CD14-positive monocyte (primary cell): Measurements from ENCODE around the gene GRIK3. TPM values are rescaled to one million over a fixed set of nuclear protein-coding genes. Genes with fewer than 3 reads are reported as not detected.

Source experiments
- DNase-seq, 3 donors: peaks; one replicate each; pipeline ENCODE4 v3.0.0-alpha.2; 2011 to 2022
- H2AFZ ChIP-seq: 2 replicates; pipeline ENCODE4 v1.6.0; 2012; ENCODE audit warnings: mild to moderate bottlenecking, low read depth, low read length, inconsistent platforms; ENCODE audit not compliant: insufficient read depth, poor library complexity, severe bottlenecking
- H3K27ac ChIP-seq, 2 donors: 1 replicate in 1 of 2; 2 replicates in 1 of 2; pipeline ENCODE4 v1.5.1; 2012 to 2013; ENCODE audit warnings: low read length in 2 of 2, control low read depth in 1 of 2, inconsistent platforms in 1 of 2, low read depth in 1 of 2, mild to moderate bottlenecking in 1 of 2
- H3K27me3 ChIP-seq, 2 donors: one replicate each; pipeline versions ENCODE4 v1.6.0 to v1.6.1; 2011 to 2013; ENCODE audit warnings: low read length in 2 of 2; ENCODE audit not compliant: control insufficient read depth in 2 of 2, insufficient read depth in 2 of 2
- H3K36me3 ChIP-seq, 2 donors: replicated peaks in 1 of 2; 1 replicate in 1 of 2; 2 replicates in 1 of 2; pipeline versions ENCODE4 v1.5.1 to v1.6.1; 2012 to 2013; ENCODE audit warnings: low read length in 2 of 2, control low read depth in 1 of 2, inconsistent platforms in 1 of 2, mild to moderate bottlenecking in 1 of 2; ENCODE audit not compliant: insufficient read depth in 2 of 2, control insufficient read depth in 1 of 2
- H3K4me1 ChIP-seq, 2 donors: 1 replicate in 1 of 2; 2 replicates in 1 of 2; pipeline versions ENCODE4 v1.5.1 to v1.6.1; 2012 to 2013; ENCODE audit warnings: low read length in 2 of 2, control low read depth in 1 of 2, inconsistent platforms in 1 of 2, mild to moderate bottlenecking in 1 of 2, moderate library complexity in 1 of 2; ENCODE audit not compliant: insufficient read depth in 2 of 2, control insufficient read depth in 1 of 2
- H3K4me2 ChIP-seq: replicated peaks from 2 replicates; pipeline ENCODE3; 2012; ENCODE audit warnings: low read length, moderate library complexity, mild to moderate bottlenecking; ENCODE audit not compliant: poor library complexity, severe bottlenecking; ENCODE audit errors: extremely low read depth
- H3K4me3 ChIP-seq, 3 experiments: fragments of 200-600 bp in 1 of 3; sonication (generic) in 1 of 3; replicated peaks in 1 of 3; 1 replicate in 2 of 3; 2 replicates in 1 of 3; pipeline ENCODE4 v1.5.1; 2011 to 2013; ENCODE audit warnings: low read length in 3 of 3, mild to moderate bottlenecking in 3 of 3, control low read depth in 2 of 3, low read depth in 2 of 3, inconsistent platforms in 1 of 3, moderate library complexity in 1 of 3
- H3K79me2 ChIP-seq: 2 replicates; pipeline ENCODE4 v1.6.0; 2012; ENCODE audit warnings: mild to moderate bottlenecking, control low read depth, inconsistent platforms, low read length, moderate library complexity; ENCODE audit not compliant: insufficient read depth
- H3K9ac ChIP-seq: 2 replicates; pipeline ENCODE4 v1.6.0; 2017; ENCODE audit warnings: low read length, mild to moderate bottlenecking; ENCODE audit not compliant: insufficient read depth, poor library complexity, severe bottlenecking
- H3K9me3 ChIP-seq, 2 donors: replicated peaks in 1 of 2; 1 replicate in 1 of 2; 2 replicates in 1 of 2; pipeline versions ENCODE4 v1.5.1 to v1.6.1; 2012 to 2013; ENCODE audit warnings: low read length in 2 of 2, control low read depth in 1 of 2; ENCODE audit not compliant: control insufficient read depth in 1 of 2, insufficient read depth in 1 of 2
- H4K20me1 ChIP-seq: 2 replicates; pipeline ENCODE4 v1.6.0; 2012; ENCODE audit warnings: mild to moderate bottlenecking, low read length, control low read depth, moderate library complexity; ENCODE audit not compliant: insufficient read depth
- H3K27ac Mint-ChIP-seq, 7 donors: one replicate each; pipeline ENCODE4 v1.8.0; 2020; ENCODE audit warnings: mild to moderate bottlenecking in 7 of 7, mixed read lengths in 7 of 7, moderate library complexity in 6 of 7, inconsistent platforms in 2 of 7
- H3K27me3 Mint-ChIP-seq, 3 donors: one replicate each; pipeline ENCODE4 v1.8.0; 2021 to 2022; ENCODE audit warnings: low read depth in 3 of 3, mild to moderate bottlenecking in 3 of 3, mixed read lengths in 3 of 3, moderate library complexity in 3 of 3, inconsistent platforms in 1 of 3
- H3K36me3 Mint-ChIP-seq, 2 donors: one replicate each; pipeline ENCODE4 v1.8.0; 2020; ENCODE audit warnings: mixed read lengths in 2 of 2, inconsistent platforms in 1 of 2, mild to moderate bottlenecking in 1 of 2
- H3K4me1 Mint-ChIP-seq: one replicate; pipeline ENCODE4 v1.8.0; 2020; ENCODE audit warnings: mild to moderate bottlenecking, mixed read lengths
- H3K4me3 Mint-ChIP-seq, 2 donors: one replicate each; pipeline ENCODE4 v1.8.0; 2020; ENCODE audit warnings: mild to moderate bottlenecking in 2 of 2, mixed read lengths in 2 of 2, moderate library complexity in 1 of 2
- H3K9me3 Mint-ChIP-seq, 7 donors: one replicate each; pipeline ENCODE4 v1.8.0; 2020 to 2022; ENCODE audit warnings: mixed read lengths in 7 of 7, mild to moderate bottlenecking in 6 of 7, moderate library complexity in 6 of 7, inconsistent platforms in 2 of 7
- WGBS: methylation state at CpG from one replicate; pipeline ENCODE4 v1.1.5; 2013; ENCODE audit warnings: missing lambda C conversion rate; ENCODE audit not compliant: insufficient coverage; 5-methylcytosine and 5-hydroxymethylcytosine counted together
- intact Hi-C, 2 donors: fragments of 100-400 bp; cut with micrococcal nuclease; formaldehyde crosslinking; loops; one replicate each; pipeline versions ENCODE4 v1.15.0 to v1.15.1; 2023
- polyA plus RNA-seq, 3 donors: library from polyadenylated mRNA; depleted of rRNA in 1 of 3; unstranded in 2 of 3; stranded (reverse) in 1 of 3; fragments of 300-500 nt in 2 of 3; fragments of >200 nt in 1 of 3; fragmentation: Illumina TruSeq in 2 of 3; gene quantifications; 1 replicate in 2 of 3; 2 replicates in 1 of 3; pipeline ENCODE4 v1.2.3, GENCODE V29; 2012 to 2021
- TF ChIP-seq, protein P1 (sequence below): fragments of 200-600 bp; IDR thresholded peaks from one replicate; pipeline ENCODE4 v1.8.0; 2022; ENCODE audit warnings: antibody characterized with exemption, mild to moderate bottlenecking

The GRIK3 gene
- polyA plus RNA-seq, 3 donors: not detected

DNA sequence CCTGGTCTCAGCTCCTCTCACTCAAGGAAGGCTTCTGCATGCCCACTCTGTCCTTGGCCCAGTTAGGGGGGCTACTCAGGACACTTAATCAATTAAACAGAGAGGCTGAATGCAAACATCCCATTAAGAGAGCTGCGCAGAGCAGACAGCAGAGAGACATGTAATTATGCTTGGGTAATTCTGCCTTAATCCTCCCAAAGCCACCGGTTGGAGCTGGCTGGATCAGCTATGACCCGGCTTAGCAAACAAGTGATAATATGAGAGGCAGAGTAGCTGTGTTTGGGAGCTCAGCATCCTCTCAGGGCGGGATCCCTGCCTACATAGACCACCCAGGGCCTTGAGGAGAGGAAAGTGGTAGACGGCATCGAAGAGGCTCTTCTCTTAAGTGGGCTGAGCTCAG is 183.2 kb downstream of the GRIK3 start:
- Histone ChIP-seq H2AFZ (no peak overlapping the region), H3K4me2 (no peak overlapping the region), H3K79me2 (no peaks in the 10 kb centered on the region), H4K20me1 (no peaks in the 10 kb centered on the region), H3K36me3 (no peaks in the 10 kb centered on the region), H3K27me3 (no peaks in the 10 kb centered on the region), H3K9me3 (no peaks in the 10 kb centered on the region), H3K27ac (no peak overlapping the region), H3K9ac (no peak overlapping the region), H3K4me1 (no peaks in the 10 kb centered on the region), H3K4me3 (no peak overlapping the region)
- intact Hi-C loops: no loop called here
- TF ChIP-seq, protein P1, sequence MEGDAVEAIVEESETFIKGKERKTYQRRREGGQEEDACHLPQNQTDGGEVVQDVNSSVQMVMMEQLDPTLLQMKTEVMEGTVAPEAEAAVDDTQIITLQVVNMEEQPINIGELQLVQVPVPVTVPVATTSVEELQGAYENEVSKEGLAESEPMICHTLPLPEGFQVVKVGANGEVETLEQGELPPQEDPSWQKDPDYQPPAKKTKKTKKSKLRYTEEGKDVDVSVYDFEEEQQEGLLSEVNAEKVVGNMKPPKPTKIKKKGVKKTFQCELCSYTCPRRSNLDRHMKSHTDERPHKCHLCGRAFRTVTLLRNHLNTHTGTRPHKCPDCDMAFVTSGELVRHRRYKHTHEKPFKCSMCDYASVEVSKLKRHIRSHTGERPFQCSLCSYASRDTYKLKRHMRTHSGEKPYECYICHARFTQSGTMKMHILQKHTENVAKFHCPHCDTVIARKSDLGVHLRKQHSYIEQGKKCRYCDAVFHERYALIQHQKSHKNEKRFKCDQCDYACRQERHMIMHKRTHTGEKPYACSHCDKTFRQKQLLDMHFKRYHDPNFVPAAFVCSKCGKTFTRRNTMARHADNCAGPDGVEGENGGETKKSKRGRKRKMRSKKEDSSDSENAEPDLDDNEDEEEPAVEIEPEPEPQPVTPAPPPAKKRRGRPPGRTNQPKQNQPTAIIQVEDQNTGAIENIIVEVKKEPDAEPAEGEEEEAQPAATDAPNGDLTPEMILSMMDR: no peak
- H3K4me1 Mint-ChIP-seq: no peaks in the 10 kb centered on the region
- H3K27ac Mint-ChIP-seq: no peak overlapping the region
- no peak for DNase-seq
- H3K9me3 Mint-ChIP-seq: no peaks in the 10 kb centered on the region
- no CpG with 5 or more reads among the region's 6 CpGs for WGBS
- H3K36me3 Mint-ChIP-seq: no peaks in the 10 kb centered on the region
- peaks cover 12 to 28% (median 17%) of the 10 kb centered on the region in 3 donors for H3K27me3 Mint-ChIP-seq
- H3K4me3 Mint-ChIP-seq: no peak overlapping the region

DNA sequence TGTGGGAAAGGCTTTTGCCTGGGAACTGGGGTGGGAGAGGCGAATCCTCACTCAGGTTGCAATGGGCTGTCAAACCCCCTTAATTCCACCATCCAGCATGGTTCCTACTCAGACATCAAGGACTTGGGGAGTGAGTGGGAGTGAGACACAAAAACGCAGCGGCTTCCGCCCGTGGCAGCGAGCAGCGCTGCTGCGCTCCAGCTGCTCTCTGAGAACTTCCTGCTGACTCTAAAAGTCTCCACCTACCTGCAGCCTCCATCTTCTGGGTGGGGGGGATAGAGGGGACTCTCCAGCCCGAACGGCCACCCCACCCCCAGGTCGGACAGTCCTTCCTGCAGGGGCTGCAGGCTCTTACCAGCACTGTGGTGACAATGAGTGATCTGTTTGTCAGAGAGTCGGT is 184.4 kb downstream of the GRIK3 start:
- H4K20me1 ChIP-seq: no peaks in the 10 kb centered on the region
- no peaks in the 10 kb centered on the region for H3K79me2 ChIP-seq
- 100% methylated on average over 1 of the region's 12 CpGs for WGBS
- no peaks in the 10 kb centered on the region for H3K4me1 ChIP-seq
- no peaks in the 10 kb centered on the region for H3K27me3 ChIP-seq
- no peak overlapping the region for H2AFZ ChIP-seq
- TF ChIP-seq, protein P1: no peak
- intact Hi-C loops: no loop called here
- no peaks in the 10 kb centered on the region for H3K4me1 Mint-ChIP-seq
- DNase-seq: no peak
- no peak overlapping the region for H3K4me2 ChIP-seq
- no peaks in the 10 kb centered on the region for H3K36me3 ChIP-seq
- H3K4me3 Mint-ChIP-seq: no peak overlapping the region
- H3K9me3 ChIP-seq: no peaks in the 10 kb centered on the region
- no peak overlapping the region for H3K4me3 ChIP-seq
- H3K27ac ChIP-seq: no peak overlapping the region
- H3K27ac Mint-ChIP-seq: no peak overlapping the region
- H3K36me3 Mint-ChIP-seq: no peaks in the 10 kb centered on the region
- H3K9ac ChIP-seq: no peak overlapping the region
- H3K27me3 Mint-ChIP-seq: peaks cover 14 to 29% (median 15%) of the 10 kb centered on the region in 3 donors
- H3K9me3 Mint-ChIP-seq: peaks cover 0 to 2% (median 0%) of the 10 kb centered on the region in 7 donors
